ENCODE data around the gene CTSO. TPM values are rescaled to one million over a fixed set of nuclear protein-coding genes. Genes with fewer than 3 reads are reported as not detected.

The CTSO gene
- total and polyA plus RNA-seq, 3 donors from 2014 or later: 10.9 to 18.6 (median 16.7) TPM

DNA sequence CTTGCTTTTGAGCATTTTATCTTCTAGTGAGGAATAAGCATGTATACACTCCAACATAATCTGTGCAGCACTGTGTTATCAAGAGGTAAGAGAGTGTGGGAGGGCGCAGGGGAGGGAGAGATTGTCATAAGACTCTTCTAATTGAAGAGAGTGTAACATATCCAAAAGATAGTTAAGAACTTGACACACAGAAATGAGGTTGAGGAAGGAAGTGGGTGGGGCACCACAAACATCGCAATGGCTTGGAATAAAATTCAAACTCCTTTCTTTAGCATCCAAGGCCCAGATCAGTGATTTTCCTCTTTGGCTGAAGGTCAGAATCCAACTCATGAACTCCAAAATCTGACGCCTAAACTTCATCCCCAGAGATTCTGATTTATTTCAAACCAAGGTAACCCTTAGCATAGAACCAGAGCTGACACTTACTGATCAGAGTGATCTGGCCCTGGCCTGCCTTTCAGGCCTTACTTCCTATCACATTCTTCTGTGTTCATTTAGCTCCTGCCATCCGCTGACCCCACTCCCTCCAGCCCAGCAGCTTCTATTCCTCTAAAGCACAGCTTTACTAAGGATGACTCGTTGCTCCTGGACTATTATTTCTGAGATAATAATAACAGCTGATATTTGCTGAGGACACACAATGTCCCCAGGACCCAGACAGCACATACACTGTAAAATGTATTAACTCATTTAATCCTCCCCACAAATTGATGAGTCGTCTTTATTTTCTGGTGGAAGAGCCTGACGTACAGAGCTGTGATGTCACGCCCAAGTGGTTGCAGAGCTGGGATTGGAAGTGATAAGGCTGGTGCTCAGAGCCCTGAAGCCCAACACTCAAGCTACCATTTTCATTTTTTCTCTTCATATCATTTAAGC, 10.6 kb upstream of the CTSO start:
- intact Hi-C loops (cut with DNase I; ENCODE audit: low total_unique reads): no loop called here
- Histone ChIP-seq H3K4me1 (no peaks in the 10 kb centered on the region), H3K27ac (no peak overlapping the region), H3K27me3 (no peaks in the 10 kb centered on the region), H3K4me3 (no peak overlapping the region), H3K36me3 (ENCODE audit: low read depth, missing control alignments) (no peaks in the 10 kb centered on the region), H3K9me3 (no peaks in the 10 kb centered on the region)
- TF ChIP-seq, protein P1, sequence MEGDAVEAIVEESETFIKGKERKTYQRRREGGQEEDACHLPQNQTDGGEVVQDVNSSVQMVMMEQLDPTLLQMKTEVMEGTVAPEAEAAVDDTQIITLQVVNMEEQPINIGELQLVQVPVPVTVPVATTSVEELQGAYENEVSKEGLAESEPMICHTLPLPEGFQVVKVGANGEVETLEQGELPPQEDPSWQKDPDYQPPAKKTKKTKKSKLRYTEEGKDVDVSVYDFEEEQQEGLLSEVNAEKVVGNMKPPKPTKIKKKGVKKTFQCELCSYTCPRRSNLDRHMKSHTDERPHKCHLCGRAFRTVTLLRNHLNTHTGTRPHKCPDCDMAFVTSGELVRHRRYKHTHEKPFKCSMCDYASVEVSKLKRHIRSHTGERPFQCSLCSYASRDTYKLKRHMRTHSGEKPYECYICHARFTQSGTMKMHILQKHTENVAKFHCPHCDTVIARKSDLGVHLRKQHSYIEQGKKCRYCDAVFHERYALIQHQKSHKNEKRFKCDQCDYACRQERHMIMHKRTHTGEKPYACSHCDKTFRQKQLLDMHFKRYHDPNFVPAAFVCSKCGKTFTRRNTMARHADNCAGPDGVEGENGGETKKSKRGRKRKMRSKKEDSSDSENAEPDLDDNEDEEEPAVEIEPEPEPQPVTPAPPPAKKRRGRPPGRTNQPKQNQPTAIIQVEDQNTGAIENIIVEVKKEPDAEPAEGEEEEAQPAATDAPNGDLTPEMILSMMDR (IDR thresholded peaks at IDR 0.05): no peak
- no peak for TF ChIP-seq POLR2A (IDR thresholded peaks at IDR 0.05)
- 65 to 75% methylated on average over 8 of the region's 8 CpGs for WGBS, 2 donors
- DNase-seq: no peak

DNA sequence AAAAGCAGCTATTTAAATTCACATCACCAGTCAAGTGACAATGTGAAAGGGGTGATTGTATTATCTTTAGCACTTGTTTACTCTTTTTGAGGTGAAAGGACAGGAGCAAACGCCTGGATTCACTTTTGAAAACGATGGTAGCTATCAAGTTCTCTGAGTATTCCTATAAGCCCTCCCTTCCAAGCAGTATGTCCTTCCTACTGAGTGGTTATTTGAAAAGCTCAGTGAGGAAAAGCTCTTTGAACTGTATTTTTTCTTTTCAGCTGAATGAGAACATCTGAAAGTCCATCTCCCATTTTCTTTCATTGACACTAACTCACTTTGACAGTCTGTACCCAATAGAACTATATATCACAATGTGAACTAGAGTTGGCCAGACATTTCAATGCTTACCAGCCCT, 9.1 kb upstream of the CTSO start:
- WGBS, 2 donors: 77% methylated on average over 2 of the region's 2 CpGs
- Histone ChIP-seq H3K4me3 (no peak overlapping the region), H3K36me3 (ENCODE audit: low read depth, missing control alignments) (no peaks in the 10 kb centered on the region), H3K4me1 (no peaks in the 10 kb centered on the region), H3K9me3 (no peaks in the 10 kb centered on the region), H3K27ac (no peak overlapping the region), H3K27me3 (no peaks in the 10 kb centered on the region)
- DNase-seq: no peak
- intact Hi-C loops (cut with DNase I; ENCODE audit: low total_unique reads): no loop called here
- TF ChIP-seq POLR2A (IDR thresholded peaks at IDR 0.05): no peak
- TF ChIP-seq, protein P1 (IDR thresholded peaks at IDR 0.05): no peak

DNA sequence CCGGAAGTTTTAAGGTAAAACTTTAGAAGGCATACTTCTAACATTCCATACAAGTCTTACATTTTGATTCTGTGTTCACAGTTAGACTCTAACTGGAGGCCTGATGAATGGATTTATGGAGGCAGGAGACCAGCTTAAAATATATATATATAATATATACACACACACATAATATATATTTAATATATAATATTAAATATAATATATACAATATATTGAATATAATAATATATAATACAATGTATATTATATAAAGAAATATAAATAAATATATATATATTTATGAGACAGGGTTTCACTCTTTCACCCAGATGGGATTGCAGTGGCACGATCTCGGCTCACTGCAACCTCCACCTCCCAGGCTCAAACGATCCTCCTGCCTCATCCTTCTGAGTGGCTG, 7.9 kb upstream of the CTSO start:
- no peaks in the 10 kb centered on the region for H3K4me1 ChIP-seq
- no peak overlapping the region for H3K4me3 ChIP-seq
- no peak overlapping the region for H3K27ac ChIP-seq
- TF ChIP-seq, protein P1 (IDR thresholded peaks at IDR 0.05): no peak
- TF ChIP-seq POLR2A (IDR thresholded peaks at IDR 0.05): no peak
- no peaks in the 10 kb centered on the region for H3K9me3 ChIP-seq
- no peaks in the 10 kb centered on the region for H3K27me3 ChIP-seq
- DNase-seq: no peak
- 91 to 92% methylated on average over 4 of the region's 4 CpGs for WGBS, 2 donors
- H3K36me3 ChIP-seq (ENCODE audit: low read depth, missing control alignments): no peaks in the 10 kb centered on the region
- intact Hi-C loops (cut with DNase I; ENCODE audit: low total_unique reads): no loop called here

DNA sequence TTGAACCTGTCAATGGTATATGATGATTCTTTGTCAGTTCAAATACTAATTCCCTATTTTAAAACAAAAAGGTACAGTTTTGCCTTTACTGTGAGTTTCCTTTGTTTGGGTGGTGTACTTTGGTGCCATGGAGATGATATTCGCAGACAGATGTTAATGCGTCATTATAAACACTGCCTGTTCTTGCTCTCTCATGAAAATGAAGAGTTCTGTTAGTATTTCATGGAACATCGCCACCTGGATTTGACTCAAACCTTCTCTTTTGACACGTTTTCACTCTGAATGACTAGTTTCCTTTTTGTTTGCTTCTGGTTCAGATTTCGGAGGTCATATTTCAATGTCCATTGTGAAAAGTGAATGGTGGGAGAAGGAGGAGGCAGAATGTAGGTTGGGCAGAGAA, 6.9 kb upstream of the CTSO start:
- no peak overlapping the region for H3K4me3 ChIP-seq
- H3K27me3 ChIP-seq: no peaks in the 10 kb centered on the region
- no peaks in the 10 kb centered on the region for H3K36me3 ChIP-seq (ENCODE audit: low read depth, missing control alignments)
- H3K9me3 ChIP-seq: no peaks in the 10 kb centered on the region
- no peak for DNase-seq
- intact Hi-C loops (cut with DNase I; ENCODE audit: low total_unique reads): no loop called here
- H3K27ac ChIP-seq: no peak overlapping the region
- H3K4me1 ChIP-seq: no peaks in the 10 kb centered on the region
- TF ChIP-seq POLR2A (IDR thresholded peaks at IDR 0.05): no peak
- TF ChIP-seq, protein P1 (IDR thresholded peaks at IDR 0.05): no peak
- 64 to 81% methylated on average over 5 of the region's 5 CpGs for WGBS, 2 donors

DNA sequence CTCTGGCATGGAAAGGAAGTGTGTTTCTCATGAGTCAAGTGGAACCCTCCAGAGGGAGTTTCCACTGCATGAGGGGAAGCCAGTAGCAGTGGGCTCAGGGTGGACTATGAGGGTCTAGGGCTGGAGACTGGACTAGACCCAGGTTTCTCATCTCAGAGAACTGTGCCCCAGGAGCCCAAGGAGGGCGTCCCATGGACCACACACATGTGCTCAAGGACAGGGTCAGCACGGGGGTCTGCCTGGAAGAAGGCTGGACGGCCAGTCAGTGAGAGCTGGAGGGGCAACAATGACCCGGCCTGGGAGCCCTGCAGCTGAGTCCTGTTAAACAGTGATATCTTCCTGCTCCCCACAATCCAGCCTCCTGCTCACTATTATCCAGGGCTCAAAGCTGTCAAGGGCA, 5.8 kb upstream of the CTSO start:
- TF ChIP-seq, protein P1 (IDR thresholded peaks at IDR 0.05): no peak
- TF ChIP-seq POLR2A (IDR thresholded peaks at IDR 0.05): no peak
- Histone ChIP-seq H3K9me3 (no peaks in the 10 kb centered on the region), H3K4me1 (no peaks in the 10 kb centered on the region), H3K27ac (no peak overlapping the region), H3K27me3 (no peaks in the 10 kb centered on the region), H3K36me3 (ENCODE audit: low read depth, missing control alignments) (no peaks in the 10 kb centered on the region), H3K4me3 (no peak overlapping the region)
- no peak for DNase-seq
- 77 to 78% methylated on average over 4 of the region's 4 CpGs for WGBS, 2 donors
- intact Hi-C loops (cut with DNase I; ENCODE audit: low total_unique reads): no loop called here

Data from testis (tissue), 3 donors.